ENCODE measurements around the gene RCAN3.
A peak's percentile ranks its signal among the peaks of the same experiment; 100 is the strongest.
"Not testable (repeated sequence)": the region's sequence is repeated elsewhere in the genome, so short reads cannot be mapped to it uniquely, and the experiment has no call there.

The RCAN3 gene

DNA sequence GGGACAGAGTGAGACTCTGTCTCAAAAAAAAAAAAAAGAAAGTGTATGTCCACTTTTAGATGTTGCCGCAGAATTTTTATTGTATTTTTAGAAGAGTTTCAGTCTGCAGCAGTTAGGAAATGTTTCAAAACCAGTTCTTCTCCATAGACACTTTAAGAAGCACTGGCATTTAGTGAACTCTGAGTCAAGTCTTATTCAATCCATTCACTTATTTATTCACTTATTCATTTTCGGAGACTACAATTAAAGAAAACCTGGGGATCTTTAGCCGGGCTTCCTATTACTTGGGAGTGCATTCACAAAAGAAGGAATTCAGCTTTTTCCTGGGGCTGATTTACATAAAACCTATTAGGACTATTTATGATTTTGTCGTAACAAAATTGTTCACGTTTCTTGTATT lies 12.3 kb downstream of the RCAN3 start:
- no peak for DNase-seq (ENCODE audit: low read depth)

DNA sequence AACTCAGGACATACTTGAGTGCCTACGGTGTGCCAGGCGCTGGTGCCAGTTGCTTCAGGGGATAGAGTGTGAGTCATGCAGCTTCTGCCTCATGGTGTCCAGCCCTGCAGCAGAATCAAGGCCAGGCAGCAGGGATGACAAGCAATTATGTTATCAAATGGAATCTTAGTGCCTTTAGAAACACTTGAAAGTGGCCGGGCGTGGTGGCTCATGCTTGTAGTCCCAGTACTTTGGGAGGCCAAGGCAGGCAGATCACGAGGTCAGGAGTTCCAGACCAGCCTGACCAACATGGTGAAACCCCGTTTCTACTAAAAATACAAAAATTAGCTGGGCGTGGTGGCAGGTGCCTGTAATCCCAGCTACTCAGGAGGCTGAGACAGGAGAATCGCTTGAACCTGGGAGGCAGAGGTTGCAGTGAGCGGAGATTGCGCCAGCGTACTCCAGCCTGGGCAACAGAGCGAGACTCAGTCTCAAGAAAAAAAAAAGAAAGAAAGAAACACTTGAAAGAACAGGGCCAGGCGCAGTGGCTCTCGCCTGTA lies 13.1 kb downstream of the RCAN3 start:
- not testable (repeated sequence) for DNase-seq (ENCODE audit: low read depth)

DNA sequence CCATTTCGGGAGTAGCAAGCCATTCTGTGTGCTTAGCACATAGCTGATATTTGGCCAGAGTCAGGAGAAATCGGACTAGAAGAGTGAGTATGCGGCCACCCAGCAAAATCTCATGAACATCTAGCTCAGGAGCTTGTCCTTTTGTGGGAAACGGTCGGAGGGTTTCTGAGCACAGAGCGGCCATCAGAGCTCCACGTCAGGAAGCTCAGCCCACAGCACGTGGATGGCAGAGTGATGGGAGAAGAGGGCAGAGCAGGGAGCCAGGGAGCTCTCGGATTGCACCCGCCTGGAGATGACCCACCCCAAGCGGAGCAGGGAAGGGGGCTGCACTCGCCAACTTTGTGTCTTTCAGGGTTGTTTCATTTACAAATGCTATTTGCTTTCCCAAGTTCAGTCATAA lies 13.9 kb downstream of the RCAN3 start:
- no peak for DNase-seq (ENCODE audit: low read depth)

DNA sequence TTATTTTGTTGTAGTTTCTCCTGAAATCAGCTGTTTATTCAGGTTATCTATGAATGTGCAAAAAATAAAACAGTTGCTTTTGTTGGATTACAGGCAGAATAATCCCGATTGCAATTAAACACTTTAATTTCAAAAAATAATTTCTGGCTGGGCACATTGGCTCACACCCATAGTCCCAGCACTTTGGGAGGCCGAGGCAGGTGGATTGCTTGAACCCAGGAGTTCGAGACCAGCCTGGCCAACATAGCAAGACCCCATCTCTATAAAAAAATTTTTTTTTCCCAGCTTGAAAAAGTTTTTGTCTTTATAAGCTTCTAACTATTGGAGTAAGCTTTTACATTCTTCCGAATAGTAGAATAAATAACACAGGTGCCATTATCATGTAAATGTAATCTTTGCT lies 15.3 kb downstream of the RCAN3 start:
- no peak for DNase-seq (ENCODE audit: low read depth)

DNA sequence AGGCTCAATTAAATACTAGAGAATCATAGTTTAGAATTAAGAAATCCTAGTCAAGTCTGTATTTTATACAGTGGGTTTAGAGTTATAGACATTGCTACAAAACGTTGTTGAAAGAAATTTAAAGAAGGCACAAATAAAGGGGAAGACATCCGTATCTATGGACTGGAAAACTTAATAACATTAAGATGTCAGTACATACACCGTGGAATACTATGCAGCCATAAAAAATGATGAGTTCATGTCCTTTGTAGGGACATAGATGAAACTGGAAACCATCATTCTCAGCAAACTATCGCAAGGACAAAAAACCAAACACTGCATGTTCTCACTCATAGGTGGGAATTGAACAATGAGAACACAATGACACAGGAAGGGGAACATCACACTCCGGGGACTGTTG lies 17.6 kb downstream of the RCAN3 start:
- DNase-seq (ENCODE audit: low read depth): not testable (repeated sequence)

DNA sequence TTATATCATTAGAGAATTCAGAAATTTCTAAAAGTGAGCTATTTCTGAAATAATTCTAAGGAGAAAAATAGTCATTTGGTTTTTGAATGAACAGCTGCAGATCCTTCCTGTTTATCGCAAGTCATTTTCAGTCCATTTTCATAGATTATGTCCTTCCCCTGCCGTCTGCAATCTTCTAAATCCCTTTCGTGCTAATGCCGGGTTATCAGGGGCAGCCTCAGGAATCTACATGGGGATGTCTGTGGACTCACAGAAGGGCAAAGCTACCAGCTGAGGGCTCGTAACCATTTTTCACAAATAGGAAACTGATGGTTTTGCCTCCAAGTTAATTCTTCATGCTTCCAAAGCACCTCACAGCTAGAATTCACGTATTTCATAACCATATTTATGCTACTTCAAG lies 23.0 kb downstream of the RCAN3 start:
- DNase-seq (ENCODE audit: low read depth): no peak

DNA sequence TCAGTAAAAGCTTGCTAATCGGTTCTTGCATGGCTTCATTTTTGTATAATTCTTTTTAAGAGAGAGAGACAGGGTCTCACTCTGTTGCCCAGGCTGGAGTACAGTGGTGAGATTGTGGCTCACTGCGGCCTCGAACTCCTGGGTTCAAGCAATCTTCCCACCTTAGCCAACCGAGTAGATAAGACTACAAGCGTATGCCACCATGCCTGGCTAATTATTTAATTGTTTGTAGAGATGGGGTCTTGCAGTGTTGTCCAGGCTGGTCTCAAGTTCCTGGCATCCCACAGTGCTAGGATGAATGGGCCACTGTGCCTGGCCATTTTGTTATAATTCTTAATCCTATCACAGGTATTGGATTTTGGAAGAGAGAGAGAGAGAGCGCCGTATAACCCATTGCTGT lies 23.4 kb downstream of the RCAN3 start:
- no peak for DNase-seq (ENCODE audit: low read depth)

DNA sequence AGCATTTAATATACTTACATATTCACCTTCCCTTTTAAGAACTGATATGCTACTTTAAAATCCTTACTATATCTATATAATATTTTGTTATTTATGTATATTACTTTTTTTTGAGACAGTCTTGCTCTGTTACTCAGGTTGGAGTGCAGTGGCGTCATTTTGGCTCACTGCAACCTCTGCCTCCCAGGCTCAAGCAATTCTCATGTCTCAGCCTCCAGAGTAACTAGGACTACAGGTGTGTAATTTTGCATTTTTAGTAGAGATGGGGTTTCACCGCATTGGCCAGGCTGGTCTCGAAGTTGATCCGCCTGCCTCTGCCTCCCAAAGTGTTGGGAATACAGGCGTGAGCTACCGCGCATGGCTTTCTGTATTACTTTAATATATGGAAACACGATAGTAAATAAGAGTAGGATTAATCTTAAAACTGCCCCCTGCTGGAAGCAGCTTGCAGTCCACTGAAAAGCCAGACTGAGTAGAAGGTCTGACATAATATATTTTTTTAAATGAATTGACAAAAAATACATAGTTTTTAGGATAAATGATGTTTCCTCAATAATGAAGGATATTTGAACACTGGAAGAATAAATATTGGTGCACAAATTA lies 24.4 kb downstream of the RCAN3 start:
- DNase-seq (ENCODE audit: low read depth): peak; percentile 41

DNA sequence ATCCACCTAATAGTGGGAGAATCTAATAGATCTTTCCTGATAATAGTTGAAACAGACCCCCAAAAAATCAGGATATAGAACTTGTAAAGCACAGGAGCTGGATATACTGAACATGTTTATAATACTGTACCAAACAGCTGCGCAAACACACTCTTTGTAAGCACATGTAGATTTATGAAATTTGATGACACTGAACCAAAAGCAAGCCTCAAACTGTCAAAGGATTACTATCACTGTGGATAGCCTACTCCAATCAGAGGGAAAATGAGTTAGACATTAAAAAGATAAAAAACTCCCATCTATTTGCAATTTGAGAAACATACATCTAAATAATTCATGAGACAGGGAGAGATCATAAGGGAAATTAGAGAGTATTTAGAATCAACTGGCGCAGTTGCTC lies 26.1 kb downstream of the RCAN3 start:
- no peak for DNase-seq (ENCODE audit: low read depth)

DNA sequence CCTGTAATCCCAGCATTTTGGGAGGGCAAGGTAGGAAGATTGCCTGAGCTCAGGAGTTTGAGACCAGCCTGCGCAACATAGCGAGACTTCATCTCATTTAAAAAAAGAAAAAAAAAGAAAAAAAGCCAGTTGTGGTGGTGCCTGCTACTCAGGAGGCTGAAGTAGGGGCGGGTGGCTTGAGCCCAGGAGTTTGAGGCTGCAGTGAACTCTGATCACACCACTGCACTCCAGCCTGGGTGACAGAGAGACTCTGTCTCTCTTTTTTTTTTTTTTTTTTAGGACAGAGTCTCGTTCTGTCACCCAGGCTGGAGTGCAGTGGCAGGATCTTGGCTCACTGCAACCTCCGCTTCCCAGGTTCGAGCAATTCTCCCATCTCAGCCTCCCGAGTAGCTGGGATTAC lies 26.7 kb downstream of the RCAN3 start:
- not testable (repeated sequence) for DNase-seq (ENCODE audit: low read depth)

DNA sequence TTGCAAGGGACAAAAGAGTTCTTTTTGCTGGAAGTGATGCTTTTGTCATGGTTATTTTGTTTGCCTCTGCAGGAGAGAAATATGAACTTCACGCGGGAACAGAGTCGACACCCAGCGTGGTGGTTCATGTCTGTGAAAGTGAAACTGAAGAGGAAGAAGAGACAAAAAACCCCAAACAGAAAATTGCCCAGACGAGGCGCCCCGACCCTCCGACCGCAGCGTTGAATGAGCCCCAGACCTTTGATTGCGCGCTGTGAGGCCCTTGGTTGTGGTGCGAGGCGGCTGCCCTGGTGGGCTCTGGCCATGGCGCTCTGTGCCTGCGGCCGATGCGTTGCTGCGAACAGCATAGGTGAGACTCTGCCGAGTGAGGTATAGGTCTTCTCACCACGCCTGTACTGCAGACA lies 32.4 kb downstream of the RCAN3 start:
- DNase-seq (ENCODE audit: low read depth): peak; percentile 56

DNA sequence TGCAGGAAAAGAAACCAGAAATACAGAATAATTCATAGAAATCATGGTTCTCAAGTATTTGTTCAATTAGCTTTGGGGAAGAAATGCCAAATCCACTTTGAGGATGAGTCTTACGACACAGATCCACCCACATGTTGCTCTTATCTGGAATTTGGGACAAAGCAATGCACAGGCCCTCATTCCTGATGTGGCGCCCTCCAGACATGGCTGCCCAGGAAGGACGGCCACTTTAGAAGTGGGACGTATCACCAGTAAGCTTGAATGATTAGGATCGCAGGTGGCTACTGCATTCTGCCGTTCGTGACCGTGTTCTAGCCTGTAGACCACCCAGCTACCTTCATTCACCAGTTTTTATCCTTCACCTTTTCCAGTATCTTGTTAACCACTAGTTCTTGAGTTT lies 33.1 kb downstream of the RCAN3 start:
- no peak for DNase-seq (ENCODE audit: low read depth)

DNA sequence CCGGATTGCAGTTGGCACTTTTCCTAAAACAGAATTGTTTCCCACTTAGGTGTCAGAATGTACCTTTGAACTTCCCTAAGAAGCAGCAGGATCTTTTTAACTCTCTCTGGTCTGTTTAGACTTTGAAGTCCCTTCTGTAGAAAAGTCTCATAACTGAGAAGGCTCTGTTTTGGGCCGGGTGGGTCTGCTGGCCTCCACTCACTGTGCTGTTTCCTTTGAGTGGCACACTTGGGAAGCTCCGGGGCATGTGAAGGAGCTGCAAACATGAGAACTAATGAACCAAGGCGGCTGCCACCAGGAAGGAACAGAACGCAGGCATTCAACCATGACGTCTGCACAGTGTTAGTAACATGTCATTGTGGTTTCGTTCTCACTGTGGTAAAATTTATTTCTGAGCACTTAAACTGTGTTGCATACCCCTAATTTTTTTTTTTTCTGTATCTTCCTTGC lies 33.8 kb downstream of the RCAN3 start:
- DNase-seq (ENCODE audit: low read depth): peak; percentile 57

DNA sequence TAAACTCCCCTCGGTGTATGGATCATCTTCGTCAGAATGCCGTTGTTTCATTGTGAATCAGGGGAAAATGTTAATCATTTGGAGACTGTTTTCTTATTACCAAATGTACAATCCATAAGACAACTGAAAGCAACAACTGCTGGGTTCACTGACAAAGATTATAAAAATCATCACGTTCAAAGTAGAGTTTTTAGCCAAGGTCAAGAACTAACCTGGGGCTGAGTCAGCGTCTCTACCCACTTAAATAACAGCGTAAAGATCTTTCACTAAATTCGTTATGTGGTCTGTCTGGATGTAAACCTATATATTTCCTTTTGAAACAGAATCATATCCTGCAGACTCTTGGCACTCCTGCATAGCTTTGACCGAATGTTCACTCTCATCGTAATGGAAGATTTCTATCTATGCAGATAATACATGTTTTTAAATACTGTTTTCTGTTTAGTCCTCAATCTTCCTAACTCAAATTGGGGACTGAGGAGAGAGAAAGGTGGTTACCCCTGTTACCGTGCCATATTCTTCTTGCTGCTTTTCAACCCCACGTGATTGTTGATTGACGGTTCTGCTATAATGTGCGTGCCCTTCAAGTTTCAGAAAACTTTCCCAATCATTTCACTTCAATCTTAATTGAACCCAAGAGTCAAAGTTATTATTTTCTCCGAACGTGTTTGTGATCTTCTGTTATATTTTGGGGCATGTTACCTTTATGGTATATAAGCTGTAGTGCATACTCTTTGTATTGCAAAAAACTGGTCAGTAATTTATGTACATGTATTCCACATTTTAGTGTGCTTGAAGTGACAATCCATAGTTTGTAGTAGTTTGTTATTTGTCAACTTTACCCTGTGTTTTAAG lies 37.6 kb downstream of the RCAN3 start:
- DNase-seq (ENCODE audit: low read depth): no peak

DNA sequence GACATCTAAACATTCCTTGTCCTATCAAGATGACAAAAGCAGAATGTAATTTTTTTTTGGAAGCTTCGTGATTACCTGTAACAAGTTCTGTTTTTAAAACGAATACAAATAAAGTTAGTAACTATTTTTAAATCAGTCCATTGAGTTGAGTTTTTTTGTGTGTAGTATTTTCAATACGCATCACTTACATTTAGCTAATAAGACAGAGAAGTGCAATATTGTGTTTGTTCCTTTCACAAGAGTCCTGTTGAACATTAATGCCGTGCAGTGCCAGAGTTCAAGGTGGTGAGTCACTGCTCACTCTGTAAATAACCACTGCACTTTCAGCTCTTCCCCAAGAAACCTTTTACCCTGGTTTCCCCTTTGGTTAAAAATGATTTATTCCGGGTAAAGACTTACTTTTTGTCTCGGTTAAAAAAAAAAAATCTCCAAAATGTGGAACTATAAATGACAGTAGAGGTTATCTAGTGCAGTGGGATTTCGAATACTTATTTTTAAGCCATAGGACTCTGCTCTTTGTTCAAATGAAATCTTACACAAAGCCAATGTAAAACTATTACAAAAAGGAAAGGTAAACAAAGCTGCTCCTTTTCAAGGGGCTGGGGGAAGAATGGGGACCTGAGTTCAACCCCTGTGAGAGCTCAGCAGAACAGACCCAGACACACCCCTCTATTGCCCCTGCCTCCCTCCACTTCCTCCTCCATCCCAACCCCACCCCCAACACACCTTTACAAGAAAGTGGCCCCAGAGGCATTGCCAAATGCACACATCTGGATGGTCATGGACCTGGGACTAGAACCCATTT lies 38.5 kb downstream of the RCAN3 start:
- peak; percentile 26 for DNase-seq (ENCODE audit: low read depth)

DNA sequence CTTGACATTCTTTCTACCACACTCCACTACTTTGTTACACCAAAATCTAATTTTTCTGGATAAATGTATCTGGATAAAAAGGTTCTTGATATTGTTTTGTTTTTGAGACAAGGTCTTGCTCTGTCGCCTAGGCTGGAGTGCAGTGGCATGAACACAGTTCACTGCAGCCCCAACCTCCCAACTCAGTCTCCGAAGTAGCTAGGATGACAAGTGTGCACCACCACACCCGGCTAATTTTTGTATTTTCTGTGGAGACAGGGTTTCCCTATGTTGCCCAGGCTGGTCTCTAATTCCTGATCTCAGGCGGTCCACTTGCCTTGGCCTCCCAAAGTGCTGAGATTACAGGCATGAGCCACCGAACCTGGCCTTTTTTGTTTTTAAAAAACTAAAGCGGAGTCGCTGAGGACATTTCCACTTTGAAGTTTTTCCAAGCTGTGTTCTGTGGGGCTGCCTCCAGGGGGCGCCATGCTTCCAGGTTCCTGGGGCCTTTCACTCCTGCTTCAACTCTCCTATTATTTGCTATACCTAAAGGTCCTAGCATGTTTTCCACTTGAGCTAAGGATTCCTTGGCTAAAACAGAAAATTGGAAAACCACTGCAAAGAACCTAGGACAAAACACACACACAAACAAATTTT lies 39.2 kb downstream of the RCAN3 start:
- no peak for DNase-seq (ENCODE audit: low read depth)

DNA sequence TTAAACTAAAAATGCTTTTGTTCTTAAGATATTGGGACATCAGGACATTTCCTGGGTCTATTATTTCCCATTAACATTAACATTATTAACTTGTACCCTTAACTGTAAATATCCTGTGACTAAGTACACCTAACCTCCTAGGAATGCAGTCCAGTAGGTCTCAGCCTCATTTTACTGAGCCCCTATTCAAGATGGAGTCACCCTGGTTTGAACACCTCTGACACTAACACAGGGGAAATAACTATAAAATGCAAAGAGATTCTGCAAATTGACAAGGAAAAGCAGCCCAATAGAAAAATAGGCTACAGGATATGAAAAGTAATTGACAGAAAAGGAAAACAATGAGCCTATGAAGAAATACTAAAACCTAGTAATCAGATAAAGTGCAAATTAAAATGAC lies 41.6 kb downstream of the RCAN3 start:
- DNase-seq (ENCODE audit: low read depth): no peak

DNA sequence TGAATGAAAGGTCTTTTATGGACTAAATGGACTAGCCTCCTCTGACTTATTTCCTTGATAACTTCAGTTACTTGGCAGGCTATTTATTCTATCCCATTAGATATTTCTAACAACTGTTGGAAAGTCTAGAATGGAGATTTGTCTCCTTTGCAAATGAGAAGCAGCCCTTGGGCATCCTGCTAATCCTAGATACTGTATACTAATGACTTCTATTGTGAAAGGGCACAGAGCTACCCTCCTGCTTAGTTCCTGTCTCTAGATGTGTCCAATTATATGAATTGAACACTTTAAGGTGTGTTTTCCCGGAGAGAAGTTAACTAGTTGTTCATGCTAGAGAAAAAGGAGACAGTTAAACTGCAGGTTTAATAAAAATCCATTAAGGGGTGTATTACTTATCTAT lies 43.0 kb downstream of the RCAN3 start:
- no peak for DNase-seq (ENCODE audit: low read depth)

DNA sequence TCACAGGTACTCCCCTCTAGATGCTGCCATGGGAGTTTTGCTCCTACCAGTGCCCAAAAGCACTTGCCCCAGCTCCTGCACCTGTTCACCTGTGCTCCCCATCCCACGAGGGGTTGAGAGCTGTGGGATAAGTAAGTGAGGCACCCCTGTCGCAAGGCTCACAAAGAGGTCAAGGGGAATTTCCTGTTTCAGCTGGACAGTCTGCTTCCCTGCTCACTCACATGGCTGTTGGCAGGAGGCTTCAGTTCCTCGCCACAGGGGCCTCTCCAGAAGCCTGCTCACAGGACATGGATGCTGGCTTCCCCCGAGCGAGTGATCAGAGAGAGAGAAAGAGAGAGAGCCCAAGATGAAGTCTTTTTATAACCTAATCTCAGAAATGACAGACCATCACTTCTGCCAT lies 44.6 kb downstream of the RCAN3 start:
- DNase-seq (ENCODE audit: low read depth): no peak

DNA sequence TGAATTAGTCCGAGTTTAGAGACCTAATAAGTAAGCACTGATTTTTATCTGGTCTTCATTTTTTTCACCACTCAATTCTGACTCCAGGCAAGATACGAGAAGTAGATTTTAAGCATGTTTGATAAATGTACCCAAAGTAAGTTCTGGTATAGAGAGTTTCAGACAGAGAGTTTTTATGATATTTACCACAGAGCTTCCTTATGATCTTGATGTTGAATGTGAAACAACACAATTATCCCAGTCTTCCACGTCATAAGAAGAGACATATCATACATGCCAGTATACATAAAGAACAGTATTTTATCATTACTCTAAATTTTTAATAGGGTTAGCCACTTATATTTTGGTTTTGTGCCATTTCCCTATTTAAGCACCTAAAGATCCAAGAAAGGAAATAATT lies 45.4 kb downstream of the RCAN3 start:
- no peak for DNase-seq (ENCODE audit: low read depth)

DNA sequence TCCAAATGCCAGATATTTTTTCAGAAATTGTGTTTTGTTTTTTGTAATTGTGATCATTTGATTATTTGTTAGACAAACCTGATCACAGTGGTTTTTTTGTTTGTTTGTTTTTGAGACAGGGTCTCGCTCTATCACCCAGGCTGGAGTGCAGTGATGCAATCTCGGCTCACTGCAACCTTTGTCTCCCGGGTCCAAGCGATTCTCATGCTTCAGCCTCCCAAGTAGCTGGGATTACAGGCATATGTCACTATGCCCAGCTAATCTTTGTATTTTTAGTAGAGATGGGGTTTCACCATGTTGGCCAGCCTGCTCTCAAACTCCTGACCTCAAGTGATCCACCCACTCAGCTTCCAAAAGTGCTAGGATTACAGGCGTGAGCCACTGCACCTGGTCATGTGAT lies 46.6 kb downstream of the RCAN3 start:
- DNase-seq (ENCODE audit: low read depth): not testable (repeated sequence)

DNA sequence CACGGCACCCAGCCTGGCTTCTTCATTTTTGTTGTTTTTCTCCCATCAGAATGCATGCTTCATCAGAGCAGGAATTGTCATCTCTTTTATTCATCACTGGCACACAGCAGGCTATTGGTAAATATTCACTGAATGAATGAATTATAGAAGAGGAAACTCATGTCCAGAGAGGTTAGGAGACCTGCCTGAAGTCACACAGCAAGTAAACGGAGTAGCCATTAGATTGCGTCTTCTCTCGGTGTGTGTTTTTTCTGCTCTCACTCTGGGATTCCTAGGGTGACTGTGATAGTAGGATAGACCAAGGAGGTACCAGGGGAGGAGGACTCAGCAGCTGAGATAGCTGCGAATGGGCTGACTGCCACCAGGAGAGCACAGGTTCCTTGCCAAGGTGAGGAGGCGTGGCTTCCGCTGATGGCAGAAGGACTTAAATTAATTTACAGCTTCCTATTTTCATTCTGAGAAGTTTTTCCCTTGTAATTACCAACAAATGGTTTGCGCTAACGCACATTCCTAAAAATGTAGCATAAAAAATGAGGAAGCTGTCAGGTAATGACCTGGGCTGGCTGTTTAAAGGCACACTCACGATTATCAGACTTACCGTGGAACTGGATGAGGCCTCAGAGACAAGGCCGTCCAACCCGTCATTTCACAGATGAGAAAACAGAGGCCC lies 48.8 kb downstream of the RCAN3 start:
- no peak for DNase-seq (ENCODE audit: low read depth)

Data from stimulated activated CD4-positive, alpha-beta T cell treated with anti-CD3 and anti-CD28 coated beads, Interleukin-2, amount 100 ng/mL, for 4 hours (primary cell).